HG02642 (cell line): ENCODE data around the gene OR2K2.
"Not testable (repeated sequence)": the region's sequence is repeated elsewhere in the genome, so short reads cannot be mapped to it uniquely, and the experiment has no call there.

ENCODE experiments used
- ATAC-seq: cut with Tn5 transposase; IDR thresholded peaks from one replicate; pipeline ENCODE4 v1.9.1; 2021; ENCODE audit warnings: mild to moderate bottlenecking; ENCODE audit not compliant: unreplicated experiment, poor library complexity

Gene OR2K2

DNA sequence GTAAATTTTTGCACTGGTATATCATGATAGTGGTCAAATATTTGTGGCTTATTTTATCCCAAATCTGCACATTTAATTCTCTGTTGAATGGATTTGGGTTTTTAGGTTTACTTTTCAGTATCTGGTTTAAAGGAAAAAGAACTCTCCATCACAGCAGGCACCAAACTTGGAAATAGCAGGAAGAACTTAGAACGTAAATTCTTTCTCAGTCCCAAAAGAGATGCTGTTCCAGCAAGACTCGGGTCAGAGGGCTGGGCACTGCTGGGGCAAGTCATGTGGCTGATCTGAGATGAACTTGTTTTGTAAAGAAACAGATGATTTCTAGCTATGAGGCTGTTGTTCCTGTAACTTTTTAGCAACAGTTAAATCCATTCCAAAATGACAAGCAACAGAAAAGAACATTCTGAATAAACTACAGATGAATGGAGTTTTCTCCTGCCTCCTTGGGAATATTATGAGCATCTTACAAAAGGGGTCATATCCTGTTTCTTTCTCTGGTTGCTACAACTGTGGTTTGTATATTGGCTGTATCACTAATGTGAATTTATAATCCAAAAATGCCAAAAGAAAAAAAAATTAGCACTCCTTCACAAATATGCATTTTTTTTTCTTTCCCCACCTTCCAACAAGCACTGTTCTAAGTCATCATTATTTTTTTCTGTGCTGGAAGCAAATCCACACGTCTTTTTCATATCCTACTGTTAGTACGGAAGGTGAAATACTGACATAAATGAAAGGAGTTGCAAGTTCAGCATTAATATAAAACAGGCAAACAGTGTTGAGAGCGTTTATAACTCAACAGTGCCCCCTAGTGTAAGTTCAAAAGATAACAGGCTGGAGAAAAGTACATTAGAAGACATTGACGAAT is 31.1 kb downstream of the OR2K2 start:
- no peak for ATAC-seq

DNA sequence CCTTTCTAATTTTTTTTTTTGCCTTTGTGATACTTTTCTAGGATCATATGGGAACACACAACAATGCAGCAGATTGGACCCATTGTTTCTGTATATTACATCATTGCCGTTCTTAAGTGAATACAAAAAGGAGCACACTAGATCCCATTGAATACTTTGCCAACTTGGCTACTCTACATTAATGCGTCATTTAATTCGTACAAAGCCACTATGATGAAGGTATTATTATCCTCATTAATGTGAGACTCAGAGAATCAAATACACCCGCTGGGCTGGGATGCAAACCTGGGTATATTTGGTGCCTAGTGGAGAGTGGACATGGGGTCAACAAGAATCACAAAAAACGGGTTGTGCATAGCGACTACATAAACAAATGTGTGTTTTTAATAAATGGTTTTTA is 31.9 kb downstream of the OR2K2 start:
- no peak for ATAC-seq

DNA sequence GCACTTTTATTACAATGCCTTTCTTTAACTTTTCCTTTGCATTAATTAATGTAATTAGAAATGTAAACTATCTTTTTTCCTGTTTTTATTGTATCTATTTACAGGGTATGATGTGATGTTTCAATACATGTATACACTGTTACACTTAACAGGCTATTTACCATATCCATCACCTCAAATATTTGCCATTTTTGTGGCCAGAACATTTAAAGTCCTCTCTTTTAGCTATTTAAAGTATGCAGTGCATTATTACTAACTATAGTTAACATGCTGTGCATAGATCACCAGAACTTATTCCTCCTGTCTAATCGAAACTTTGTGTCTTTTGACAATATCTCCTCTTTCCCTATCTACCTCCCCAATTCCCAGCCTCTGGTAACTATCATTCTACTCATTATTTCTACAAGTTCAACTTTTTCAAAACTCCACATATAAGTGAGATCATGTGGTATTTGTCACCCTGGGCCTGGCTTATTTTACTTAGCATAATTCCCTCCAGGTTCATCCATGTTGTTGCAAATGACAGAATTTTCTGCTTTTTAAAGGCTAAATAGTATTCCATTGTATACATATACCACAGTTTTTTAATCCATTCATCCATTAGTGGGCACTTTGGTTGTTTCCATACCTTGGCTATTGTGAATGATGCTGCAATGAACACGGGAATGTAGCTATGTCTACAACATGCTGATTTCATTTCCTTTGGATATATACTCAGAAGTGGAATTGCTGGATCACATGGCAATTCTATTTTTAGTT is 32.8 kb downstream of the OR2K2 start:
- no peak for ATAC-seq

DNA sequence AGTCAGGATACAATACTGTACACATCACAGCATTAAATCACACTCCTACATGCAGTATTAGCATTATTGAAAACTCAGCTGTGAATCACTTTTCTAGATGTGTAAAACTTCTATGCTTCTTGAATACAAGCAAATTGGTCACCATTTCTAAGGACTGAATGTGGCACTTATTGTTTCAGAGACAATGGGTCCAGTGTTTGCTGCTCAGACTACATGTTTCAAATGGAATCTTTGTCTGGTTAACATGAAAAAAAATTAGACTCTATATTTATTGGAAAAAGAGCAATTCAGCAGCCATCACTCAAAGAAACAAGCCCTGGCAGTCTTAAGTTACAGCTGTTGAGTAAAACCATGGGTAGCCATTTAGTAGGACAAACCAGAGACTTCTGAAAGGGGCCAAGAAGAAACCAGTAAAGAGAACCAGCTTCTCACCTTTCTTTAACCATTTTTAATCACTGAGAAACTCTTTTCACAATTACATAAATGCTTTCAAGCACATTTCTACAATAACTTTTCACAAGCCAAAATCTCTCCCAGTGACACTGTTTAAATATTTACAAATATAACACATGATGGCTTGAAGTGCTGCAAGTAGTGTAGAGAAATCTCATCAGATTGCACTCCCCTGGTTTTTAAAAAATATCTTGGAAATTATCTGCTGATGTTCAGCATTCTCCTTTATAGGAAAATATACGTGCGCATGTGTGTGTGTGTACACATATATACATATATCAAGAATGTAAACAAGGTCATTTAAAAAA is 35.2 kb downstream of the OR2K2 start:
- ATAC-seq: no peak

DNA sequence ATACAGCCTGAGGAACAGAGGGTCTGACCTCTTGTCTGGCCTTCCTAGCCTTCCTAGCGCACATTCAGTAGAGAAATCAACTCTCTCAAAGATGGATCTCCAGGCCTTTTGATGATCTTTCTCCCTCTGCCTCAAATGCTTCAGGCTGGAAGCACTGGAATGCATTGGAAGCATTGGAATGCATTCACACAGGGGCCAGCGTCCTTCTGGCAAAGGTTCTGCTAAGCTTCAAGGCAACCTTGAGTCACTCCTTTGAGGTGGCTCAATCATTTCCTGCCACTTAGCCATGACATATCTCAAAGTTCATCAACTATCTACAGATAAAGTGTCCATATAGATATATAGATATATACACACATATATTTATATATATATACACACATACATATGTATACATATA is 42.9 kb downstream of the OR2K2 start:
- no peak for ATAC-seq

DNA sequence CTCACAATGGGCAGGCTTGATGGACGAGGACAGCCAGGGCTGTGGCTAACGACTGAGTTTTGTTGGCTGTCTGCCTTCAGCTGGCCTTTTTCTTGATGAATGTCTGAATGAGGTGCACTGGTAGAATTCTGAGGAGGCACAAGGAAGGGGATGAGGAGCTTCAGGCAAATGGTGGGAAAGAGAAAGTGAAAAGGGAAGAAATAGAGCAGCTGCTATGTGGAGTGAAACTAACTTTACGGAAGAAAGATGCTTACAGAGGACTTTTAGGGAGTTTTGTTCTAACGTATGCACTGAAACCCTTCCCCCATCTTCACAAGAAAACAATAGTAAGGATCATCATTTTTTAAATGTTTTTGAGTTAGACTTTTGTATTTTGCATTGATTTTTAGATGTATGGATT is 45.3 kb downstream of the OR2K2 start:
- ATAC-seq: no peak

DNA sequence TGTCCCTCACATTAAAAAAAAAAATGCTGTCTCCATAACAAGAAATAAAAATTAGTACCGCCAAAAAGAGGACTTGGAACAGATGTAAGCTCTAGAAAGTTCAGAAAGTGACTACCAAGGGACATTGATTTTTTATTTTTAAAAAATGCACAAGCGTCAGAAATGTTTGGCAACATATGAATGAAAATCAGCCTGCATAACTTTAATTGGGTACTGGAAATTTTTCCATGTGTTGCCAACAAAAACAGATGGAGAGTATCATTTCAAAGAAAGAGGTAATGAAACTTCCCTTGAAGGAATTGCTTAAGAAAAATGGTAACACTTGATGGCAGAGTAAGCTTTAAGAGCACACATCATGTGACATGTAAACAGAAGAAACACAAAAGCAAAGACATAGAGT is 47.2 kb downstream of the OR2K2 start:
- ATAC-seq: no peak

DNA sequence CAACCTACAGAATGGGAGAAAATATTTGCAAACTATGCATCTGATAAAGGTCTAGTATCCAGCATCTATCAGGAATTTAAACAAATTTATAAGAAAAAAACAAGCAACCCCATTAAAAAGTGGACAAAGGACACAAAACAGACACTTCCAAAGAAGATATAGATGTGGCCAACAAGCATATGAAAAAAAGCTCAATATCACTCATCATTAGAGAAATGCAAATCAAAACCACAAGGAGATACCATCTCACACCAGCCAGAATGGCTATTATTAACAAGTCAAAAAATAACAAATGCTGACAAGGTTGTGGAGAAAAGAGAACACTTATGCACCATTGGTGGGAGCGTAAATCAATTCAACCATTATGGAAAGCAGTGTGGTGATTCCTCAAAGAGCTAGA is 49.2 kb downstream of the OR2K2 start:
- not testable (repeated sequence) for ATAC-seq
